Endothelial cell (in vitro differentiated cells): ENCODE measurements around the gene ATXN1. TPM values are rescaled to one million over a fixed set of nuclear protein-coding genes. Genes with fewer than 3 reads are reported as not detected.

ENCODE experiments used
- DNase-seq: peaks from one replicate; pipeline ENCODE4 v3.0.0; 2021; ENCODE audit warnings: low spot score
- H3K27ac Mint-ChIP-seq: one replicate; pipeline ENCODE4 v1.8.0; 2021; ENCODE audit warnings: mixed read lengths, inconsistent platforms; ENCODE audit not compliant: unreplicated experiment
- H3K27me3 Mint-ChIP-seq: one replicate; pipeline ENCODE4 v1.8.0; 2021; ENCODE audit warnings: mild to moderate bottlenecking, moderate library complexity, mixed read lengths, inconsistent platforms; ENCODE audit not compliant: unreplicated experiment
- H3K36me3 Mint-ChIP-seq: one replicate; pipeline ENCODE4 v1.8.0; 2021; ENCODE audit warnings: mild to moderate bottlenecking, low read depth, mixed read lengths, inconsistent platforms; ENCODE audit not compliant: unreplicated experiment
- H3K4me1 Mint-ChIP-seq: one replicate; pipeline ENCODE4 v1.8.0; 2021; ENCODE audit warnings: mild to moderate bottlenecking, mixed read lengths, inconsistent platforms; ENCODE audit not compliant: unreplicated experiment
- H3K4me3 Mint-ChIP-seq: one replicate; pipeline ENCODE4 v1.8.0; 2021; ENCODE audit warnings: mild to moderate bottlenecking, mixed read lengths, inconsistent platforms; ENCODE audit not compliant: unreplicated experiment
- H3K9me3 Mint-ChIP-seq: one replicate; pipeline ENCODE4 v1.8.0; 2021; ENCODE audit warnings: mixed read lengths, inconsistent platforms; ENCODE audit not compliant: unreplicated experiment
- CTCF ChIP-seq: fragments of 200-600 bp; sonication (generic); IDR thresholded peaks from one replicate; pipeline ENCODE4 v1.5.0; 2021; ENCODE audit warnings: antibody characterized with exemption; ENCODE audit not compliant: unreplicated experiment
- total RNA-seq: library from RNA; stranded (reverse); fragmentation: NEBNext Ultra II Directional; extraction: Animal tissue kit (Norgen Biotek cat#: 25700); gene quantifications from one replicate; pipeline ENCODE4 v1.2.1, GENCODE V29; 2021; ENCODE audit not compliant: unreplicated experiment

ATXN1 gene
- total RNA-seq, 1 donor from 2014 or later = 18.7 TPM

- Mint-ChIP-seq H3K27me3 (no peaks in the 10 kb centered on the region), H3K27ac (no peak overlapping the region), H3K36me3 (no peaks in the 10 kb centered on the region), H3K4me3 (no peak overlapping the region), H3K9me3 (no peaks in the 10 kb centered on the region), H3K4me1 (peaks cover 10% of the 10 kb centered on the region)
- TF ChIP-seq CTCF = no peak
- no peak for DNase-seq
Measured at GRCh38 chr6:16481697-16482399, 279.4 kb downstream of the ATXN1 start.

- Mint-ChIP-seq H3K9me3 (no peaks in the 10 kb centered on the region), H3K4me1 (peaks cover 10% of the 10 kb centered on the region), H3K36me3 (no peaks in the 10 kb centered on the region), H3K27ac (no peak overlapping the region), H3K4me3 (no peak overlapping the region), H3K27me3 (no peaks in the 10 kb centered on the region)
- no peak for DNase-seq
- TF ChIP-seq CTCF = no peak
Measured at GRCh38 chr6:16480763-16481560, 280.3 kb downstream of the ATXN1 start.

DNA sequence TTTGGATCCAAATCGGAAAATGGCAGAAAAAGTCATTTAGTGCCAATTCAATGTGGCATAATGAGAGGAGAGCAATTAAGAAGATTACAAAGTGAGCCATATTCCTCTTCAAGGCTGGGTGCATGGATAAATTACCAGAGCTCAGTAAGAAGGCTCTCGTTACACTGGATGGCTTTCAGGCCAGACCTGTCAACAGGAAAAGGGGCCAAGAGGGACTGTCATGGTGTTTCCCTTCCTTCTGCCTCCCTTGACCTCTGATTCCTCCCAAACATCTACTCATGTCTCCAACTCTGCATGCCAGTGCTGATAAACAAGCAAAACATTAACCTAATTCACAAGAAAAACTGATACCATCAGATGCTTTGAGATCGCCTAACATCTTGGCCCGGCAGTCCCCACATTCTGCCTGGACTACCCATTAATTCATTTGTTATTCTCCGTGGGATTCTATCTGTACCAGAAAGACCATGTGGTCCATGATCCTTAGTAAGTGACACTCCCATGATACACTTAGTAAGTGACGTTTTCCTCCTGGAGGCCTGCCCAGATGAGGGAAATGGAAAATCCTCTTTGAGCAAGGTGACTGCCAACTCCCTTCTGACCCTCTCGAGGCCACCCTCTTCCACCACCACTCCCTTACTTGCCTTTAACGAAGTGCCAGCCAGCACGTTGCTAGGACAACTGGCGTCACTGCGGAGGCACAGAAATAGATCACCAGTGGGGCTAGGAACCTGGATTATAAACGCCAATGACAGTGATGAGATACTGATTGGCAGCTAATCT, 283.7 kb downstream of the ATXN1 start:
- H3K4me3 Mint-ChIP-seq = no peak overlapping the region
- no peak for TF ChIP-seq CTCF
- no peak for DNase-seq
- H3K27me3 Mint-ChIP-seq = no peaks in the 10 kb centered on the region
- no peaks in the 10 kb centered on the region for H3K36me3 Mint-ChIP-seq
- H3K4me1 Mint-ChIP-seq = peaks cover 10% of the 10 kb centered on the region
- no peak overlapping the region for H3K27ac Mint-ChIP-seq
- H3K9me3 Mint-ChIP-seq = no peaks in the 10 kb centered on the region

DNA sequence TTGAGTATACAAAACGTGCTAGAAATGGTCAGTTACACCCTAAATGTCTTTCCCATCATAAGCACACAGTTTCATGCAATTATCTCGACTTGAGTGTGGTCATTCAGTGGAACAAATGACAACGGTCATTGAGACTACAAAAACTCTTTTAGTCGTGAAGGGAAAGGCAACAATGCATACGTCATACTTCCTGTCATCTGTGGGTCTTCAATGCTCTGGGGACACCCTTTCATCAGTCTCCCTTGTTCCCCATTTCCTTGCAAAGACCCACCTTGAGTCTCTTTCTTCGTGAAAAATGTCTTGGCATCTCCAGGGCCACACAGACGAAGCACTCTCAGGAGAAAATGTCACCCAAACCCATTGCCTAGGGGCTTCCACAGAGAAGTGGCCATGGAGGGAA, 284.4 kb downstream of the ATXN1 start:
- no peak for TF ChIP-seq CTCF
- Mint-ChIP-seq H3K27me3 (no peaks in the 10 kb centered on the region), H3K4me3 (no peak overlapping the region), H3K36me3 (no peaks in the 10 kb centered on the region), H3K27ac (no peak overlapping the region), H3K9me3 (no peaks in the 10 kb centered on the region), H3K4me1 (peaks cover 10% of the 10 kb centered on the region)
- no peak for DNase-seq
